Measurements from ENCODE around the gene DAPK3.
"Not testable (repeated sequence)": the region's sequence is repeated elsewhere in the genome, so short reads cannot be mapped to it uniquely, and the experiment has no call there.

DNA sequence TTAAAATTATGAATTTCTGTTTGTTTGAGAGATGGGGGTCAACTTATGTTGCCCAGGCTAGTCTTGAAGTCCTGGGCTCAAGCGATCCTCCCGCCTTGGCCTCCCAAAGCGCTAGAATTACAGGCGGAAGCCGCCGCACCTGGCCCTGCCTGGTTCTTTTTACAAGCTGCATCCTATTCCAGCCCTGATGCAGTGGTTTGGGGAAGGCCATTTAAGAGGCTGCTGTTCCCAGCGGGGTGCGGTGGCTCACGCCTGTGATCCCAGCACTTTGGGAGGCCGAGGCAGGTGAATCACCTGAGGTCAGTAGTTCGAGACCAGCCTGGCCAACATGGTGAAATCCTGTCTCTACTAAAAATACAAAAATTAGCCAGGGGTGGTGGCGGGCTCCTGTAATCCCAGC is 2.9 kb downstream of the DAPK3 start:
- TF ChIP-seq, protein P1, sequence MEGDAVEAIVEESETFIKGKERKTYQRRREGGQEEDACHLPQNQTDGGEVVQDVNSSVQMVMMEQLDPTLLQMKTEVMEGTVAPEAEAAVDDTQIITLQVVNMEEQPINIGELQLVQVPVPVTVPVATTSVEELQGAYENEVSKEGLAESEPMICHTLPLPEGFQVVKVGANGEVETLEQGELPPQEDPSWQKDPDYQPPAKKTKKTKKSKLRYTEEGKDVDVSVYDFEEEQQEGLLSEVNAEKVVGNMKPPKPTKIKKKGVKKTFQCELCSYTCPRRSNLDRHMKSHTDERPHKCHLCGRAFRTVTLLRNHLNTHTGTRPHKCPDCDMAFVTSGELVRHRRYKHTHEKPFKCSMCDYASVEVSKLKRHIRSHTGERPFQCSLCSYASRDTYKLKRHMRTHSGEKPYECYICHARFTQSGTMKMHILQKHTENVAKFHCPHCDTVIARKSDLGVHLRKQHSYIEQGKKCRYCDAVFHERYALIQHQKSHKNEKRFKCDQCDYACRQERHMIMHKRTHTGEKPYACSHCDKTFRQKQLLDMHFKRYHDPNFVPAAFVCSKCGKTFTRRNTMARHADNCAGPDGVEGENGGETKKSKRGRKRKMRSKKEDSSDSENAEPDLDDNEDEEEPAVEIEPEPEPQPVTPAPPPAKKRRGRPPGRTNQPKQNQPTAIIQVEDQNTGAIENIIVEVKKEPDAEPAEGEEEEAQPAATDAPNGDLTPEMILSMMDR (tag by site-specific recombination; IDR thresholded peaks at IDR 0.05) = not testable (repeated sequence)
- not testable (repeated sequence) for TF ChIP-seq ZNF274 (IDR thresholded peaks at IDR 0.05; ENCODE audit: low read length); ZNF274 (tag by site-specific recombination; IDR thresholded peaks at IDR 0.05; ENCODE audit: borderline replicate concordance); ATF2 (tag by site-specific recombination; IDR thresholded peaks at IDR 0.05; ENCODE audit: low read depth)
